ENCODE results near the gene IGFBP5.

Gene IGFBP5

DNA sequence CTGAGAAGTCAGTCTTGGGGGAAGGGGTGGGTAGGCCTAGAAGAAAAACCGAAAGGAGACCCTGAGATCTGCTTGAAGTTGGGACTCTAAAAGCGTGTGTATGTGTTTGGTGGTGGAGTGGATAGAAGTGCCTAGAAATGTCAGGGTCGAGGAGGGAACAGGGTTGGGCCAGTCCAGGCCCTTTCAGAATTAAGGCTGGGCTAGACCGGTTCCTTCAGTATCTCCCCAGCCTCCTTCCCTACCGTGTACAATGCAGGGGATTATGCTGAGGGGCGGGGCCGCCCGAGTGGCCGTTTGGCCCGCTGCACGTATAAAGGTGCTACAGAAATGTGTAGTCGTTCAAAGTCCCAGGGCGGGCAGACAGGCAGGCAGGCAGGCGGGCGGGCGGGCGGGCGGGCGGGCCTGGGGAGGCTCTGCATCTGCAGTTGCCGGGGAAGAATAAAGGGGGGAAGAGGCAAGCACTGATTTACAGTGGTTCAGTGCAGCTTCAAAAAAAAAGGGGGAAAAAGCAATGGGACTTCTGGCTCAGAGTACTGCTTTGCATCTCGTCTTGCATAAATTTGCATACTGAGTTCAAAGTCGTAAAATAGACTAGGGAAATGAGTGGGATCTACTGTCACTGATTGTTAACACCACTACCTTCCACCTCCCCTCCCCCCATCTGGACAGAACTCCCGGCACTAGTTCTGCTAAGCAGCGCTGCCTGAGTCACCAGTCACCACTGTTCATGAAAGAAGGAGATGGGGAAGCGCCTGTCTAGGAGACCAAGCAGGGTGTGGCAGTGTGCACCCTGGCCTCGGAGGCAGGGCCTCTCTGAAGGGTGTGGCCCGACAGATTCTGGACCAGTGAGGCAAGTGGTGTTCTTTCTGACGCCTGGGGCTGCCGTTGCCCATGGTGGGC, 58.5 kb downstream of the IGFBP5 start:
- DNase-seq: no peak

DNA sequence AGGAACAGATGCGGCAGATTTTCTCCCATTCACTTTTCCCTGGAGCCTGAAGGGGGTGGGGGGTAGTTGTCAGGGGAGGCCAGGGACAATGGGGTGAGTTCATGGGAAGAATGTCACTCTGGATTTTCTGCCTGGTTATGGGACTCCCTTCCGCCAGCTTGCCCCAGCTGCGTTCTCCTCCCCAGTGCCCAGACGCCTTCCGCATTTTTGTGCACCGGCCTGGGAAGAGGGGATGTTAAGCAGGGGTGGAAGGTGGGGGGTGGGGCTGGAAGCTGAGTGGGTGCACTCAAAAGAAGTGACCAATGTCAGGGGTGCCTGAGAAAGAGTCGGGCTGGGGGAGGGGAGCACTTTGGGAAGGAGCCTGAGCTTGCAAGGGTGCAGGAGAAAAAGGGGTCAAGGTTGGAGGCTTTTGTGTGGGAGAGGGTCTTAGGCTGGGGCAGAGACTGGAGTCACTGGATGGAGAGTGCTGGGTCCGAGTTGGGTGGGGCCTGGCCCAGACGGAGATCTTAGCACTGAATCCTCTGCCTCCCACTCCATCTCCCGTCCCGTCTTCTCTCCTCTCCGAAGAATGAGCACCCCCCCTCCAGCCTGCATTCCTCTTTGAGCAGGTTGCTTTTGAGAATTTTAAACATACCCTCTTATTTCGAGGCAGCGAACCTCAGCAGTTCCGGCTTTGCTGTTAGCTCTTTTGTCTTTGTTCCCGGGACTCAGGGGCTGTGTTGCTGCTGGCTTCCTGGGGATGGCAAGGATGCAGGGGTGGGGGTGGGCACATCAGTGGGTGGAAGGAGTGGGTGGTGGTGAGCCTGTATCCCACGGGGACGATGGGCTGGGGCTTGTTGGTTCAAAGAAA, 59.4 kb downstream of the IGFBP5 start:
- no peak for DNase-seq

DNA sequence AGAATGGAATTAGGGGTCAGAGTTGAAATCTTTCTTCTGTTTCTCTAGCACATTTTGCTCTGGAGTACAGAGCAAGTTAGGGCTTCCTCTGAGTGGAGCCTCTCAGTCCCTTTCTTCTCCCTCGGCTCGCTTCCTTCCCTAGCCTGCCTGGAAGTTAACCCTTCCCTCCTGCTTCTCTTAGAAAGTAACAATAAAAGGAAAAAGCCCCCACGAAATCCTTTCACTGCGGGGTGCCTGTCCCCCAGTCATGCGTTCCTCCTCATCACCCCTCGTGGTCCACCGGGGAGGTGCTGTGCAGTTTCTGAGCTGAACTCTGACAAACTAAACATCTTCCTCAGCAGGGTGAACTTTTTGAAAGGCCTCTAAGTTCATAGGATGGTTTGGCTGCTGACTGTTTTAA, 60.2 kb downstream of the IGFBP5 start:
- no peak for DNase-seq

GRCh38 chr2:216634370-216635148, 60.8 kb downstream of the IGFBP5 start:
- DNase-seq: no peak

- no peak for DNase-seq
Observed at GRCh38 chr2:216633616-216634369, 61.6 kb downstream of the IGFBP5 start.

DNA sequence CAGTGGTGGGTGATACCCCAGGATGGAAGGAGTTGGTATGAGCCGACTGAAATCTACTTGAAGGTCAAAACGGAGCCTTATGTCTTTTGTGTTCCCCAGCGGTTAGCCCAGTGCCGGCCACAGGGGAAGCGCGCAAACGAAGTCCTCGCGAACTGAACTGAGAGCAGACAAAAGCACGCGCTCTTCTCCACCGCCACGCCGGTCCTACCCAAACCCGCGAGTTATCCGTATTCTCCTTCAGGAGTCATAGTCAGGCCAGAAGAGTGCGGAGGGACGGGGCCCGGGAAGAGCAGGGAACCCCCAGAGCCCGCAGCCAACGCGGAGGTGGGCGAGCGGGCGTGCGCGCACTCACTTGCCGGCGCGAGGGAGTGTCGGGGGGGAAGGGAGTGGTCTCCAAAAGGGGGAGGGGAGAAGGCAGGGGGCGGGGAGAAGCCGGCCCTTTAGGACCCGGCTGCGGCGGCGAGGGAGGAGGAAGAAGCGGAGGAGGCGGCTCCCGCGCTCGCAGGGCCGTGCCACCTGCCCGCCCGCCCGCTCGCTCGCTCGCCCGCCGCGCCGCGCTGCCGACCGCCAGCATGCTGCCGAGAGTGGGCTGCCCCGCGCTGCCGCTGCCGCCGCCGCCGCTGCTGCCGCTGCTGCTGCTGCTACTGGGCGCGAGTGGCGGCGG, 62.3 kb downstream of the IGFBP5 start, which contains the start of gene IGFBP2:
TSS of gene IGFBP2 (plus strand) at position 469 of the 664 bp plus-strand sequence. CDS start at position 573, 104 bp downstream.
- peak in 1 of 2 experiments; percentile 48 for DNase-seq

DNA sequence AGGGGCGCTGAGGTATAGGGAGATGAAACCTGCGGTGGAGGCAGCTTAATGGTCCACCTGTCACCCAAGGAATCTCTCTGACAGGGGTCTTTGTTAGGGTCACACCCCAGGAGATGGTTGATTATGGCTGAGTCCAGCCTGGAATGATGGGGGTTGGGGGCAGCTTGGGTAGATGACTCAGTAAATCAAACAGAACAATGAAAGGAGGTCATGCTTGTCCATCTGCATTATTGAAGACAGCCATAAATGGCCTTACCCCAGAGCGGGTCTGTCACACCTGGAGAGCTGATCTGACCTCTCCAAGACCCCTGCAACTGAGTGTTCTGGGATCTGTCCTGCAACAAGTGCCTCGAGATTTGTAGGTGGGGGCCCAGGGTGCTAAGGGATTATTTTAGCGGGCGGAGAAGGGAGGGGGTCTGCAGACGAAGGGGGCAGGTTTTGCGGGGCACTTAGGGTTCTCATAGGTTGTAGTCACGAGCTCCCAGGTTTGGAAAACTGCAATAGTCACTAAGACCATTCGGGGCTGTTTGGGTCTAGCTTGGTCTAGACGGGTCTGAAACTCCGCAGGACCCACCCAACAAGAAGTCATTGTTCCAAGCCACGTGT, 62.9 kb downstream of the IGFBP5 start:
- DNase-seq: no peak

GRCh38 chr2:216629784-216630183, 65.6 kb downstream of the IGFBP5 start:
- DNase-seq: no peak

DNA sequence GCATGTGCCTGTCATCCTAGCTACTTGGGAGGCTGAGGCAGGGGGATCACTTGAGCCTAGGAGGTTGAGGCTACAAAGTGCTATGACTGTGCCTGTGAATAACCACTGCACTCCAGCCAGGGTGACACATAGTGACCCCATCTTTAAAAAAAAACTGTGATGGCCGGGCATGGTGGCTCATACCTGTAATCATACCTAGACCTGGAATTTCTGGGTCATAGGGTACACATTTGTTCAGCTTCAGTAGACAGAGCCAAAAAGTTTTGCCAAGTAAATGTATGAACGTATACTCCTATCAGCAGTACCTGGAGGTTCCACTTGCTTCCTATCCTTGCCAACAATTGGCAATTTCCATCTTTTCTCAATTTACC, 68.5 kb downstream of the IGFBP5 start:
- DNase-seq: no peak

- no peak for DNase-seq
Observed at GRCh38 chr2:216626168-216626874, 69.0 kb downstream of the IGFBP5 start.

DNA sequence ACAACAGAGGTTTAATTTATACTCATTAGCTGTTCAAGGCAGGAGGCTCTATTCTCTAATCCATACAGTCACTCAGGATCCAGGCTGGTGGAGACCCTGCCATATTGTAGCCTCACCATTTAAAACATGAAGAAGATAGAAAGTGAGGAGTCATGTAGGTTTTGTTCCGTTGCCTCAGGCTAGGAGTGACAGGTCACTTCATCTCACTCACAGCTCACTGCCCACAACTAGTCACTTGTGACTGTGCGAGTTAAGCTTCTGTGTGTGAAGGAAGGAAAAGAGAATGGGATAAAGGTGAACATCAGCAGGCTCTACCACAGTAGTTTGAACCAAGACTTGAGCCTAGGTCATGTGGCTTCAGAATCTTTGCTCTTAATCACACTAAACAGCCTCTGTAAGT, 71.1 kb downstream of the IGFBP5 start:
- DNase-seq: no peak

GRCh38 chr2:216622526-216622925, 72.8 kb downstream of the IGFBP5 start:
- DNase-seq: no peak

All from NCI-H446 (cell line).